GM12864 (cell line): Measurements from ENCODE around the gene FAM120B.
"Not testable (repeated sequence)": the region's sequence is repeated elsewhere in the genome, so short reads cannot be mapped to it uniquely, and the experiment has no call there.

Source experiments
- DNase-seq: peaks from one replicate; pipeline ENCODE4 v3.0.0-alpha.2; 2011; ENCODE audit warnings: low read depth
- H3K4me3 ChIP-seq: 2 replicates; pipeline ENCODE4 v1.5.1; 2011; ENCODE audit warnings: mild to moderate bottlenecking, low read depth, low read length, control low read depth
- TF ChIP-seq, protein P1 (sequence below): IDR thresholded peaks from 2 replicates; pipeline ENCODE4 v1.5.1; 2011; ENCODE audit warnings: low read depth, mild to moderate bottlenecking, moderate library complexity, low read length, control low read depth, inconsistent platforms; ENCODE audit errors: missing control alignments

FAM120B gene

DNA sequence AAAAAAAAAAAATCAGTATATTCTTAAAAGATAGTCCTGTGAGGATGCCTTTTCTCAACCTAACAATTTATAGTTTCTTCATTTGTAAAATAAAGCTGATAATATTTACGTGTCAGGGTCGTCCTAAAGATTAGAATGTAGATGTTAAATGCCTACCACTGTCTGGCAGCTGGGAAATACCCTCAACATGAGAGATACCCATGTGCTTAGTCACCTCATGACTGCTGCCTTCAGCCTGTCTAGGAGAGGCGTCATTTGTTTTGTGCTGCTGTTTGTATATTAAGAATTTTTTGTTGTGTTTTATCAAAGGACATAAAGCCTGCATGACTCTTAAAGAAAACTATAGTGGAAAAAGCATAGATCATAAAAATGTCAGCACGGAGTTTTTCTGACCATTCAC lies 9.5 kb downstream of the FAM120B start:
- DNase-seq = no peak
- TF ChIP-seq, protein P1, sequence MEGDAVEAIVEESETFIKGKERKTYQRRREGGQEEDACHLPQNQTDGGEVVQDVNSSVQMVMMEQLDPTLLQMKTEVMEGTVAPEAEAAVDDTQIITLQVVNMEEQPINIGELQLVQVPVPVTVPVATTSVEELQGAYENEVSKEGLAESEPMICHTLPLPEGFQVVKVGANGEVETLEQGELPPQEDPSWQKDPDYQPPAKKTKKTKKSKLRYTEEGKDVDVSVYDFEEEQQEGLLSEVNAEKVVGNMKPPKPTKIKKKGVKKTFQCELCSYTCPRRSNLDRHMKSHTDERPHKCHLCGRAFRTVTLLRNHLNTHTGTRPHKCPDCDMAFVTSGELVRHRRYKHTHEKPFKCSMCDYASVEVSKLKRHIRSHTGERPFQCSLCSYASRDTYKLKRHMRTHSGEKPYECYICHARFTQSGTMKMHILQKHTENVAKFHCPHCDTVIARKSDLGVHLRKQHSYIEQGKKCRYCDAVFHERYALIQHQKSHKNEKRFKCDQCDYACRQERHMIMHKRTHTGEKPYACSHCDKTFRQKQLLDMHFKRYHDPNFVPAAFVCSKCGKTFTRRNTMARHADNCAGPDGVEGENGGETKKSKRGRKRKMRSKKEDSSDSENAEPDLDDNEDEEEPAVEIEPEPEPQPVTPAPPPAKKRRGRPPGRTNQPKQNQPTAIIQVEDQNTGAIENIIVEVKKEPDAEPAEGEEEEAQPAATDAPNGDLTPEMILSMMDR = no peak
- no peak overlapping the region for H3K4me3 ChIP-seq

DNA sequence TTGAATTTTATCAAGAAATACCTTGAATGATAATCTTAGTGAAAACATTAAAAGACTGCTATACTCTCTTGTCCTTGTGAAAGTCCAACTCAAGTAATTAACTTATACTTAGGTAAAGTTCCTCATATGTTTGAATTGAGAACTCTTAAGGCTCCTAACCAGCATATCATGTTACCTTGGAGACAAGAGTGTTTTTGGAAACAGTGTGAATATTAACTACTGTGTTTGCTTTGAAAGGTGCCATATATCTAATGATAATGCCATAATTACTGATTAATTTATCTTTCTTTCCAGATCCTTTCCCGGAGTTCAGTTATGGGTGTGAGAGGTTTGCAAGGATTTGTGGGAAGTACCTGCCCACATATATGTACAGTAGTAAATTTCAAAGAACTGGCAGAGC lies 10.5 kb downstream of the FAM120B start:
- TF ChIP-seq, protein P1 = no peak
- no peak overlapping the region for H3K4me3 ChIP-seq
- DNase-seq = no peak

DNA sequence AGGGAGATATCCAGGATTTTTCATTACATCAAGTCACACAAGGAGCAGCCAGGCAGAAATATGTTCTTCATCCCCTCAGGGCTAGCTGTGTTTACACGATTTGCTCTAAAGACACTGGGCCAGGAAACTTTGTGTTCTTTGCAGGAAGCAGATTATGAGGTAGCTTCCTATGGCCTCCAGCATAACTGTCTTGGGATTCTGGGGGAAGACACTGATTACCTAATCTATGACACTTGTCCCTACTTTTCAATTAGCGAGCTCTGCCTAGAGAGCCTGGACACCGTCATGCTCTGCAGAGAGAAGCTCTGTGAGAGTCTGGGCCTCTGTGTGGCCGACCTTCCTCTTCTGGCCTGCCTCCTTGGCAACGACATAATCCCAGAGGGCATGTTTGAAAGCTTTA lies 11.2 kb downstream of the FAM120B start:
- no peak overlapping the region for H3K4me3 ChIP-seq
- DNase-seq = no peak
- TF ChIP-seq, protein P1 = no peak

DNA sequence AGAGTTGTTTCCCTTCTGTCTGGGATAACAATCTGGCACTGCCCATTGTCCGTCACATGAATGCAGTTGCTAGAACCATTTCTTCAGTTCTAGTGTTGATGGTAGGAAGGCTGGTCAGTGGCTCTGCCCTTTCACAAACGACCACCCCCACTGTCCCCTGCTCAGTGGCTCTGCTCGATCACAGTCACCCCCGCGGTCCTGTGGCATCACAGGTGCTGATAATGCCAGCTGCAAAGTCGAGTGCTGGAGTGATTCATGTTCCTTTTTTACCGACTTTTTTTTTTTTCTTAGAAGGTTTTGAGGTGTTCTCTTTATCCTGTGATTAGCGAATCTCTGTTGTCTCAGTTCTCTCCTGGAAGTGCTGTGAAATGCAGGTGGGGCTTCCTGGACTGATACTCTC lies 22.8 kb downstream of the FAM120B start:
- TF ChIP-seq, protein P1 = no peak
- no peak overlapping the region for H3K4me3 ChIP-seq
- no peak for DNase-seq

DNA sequence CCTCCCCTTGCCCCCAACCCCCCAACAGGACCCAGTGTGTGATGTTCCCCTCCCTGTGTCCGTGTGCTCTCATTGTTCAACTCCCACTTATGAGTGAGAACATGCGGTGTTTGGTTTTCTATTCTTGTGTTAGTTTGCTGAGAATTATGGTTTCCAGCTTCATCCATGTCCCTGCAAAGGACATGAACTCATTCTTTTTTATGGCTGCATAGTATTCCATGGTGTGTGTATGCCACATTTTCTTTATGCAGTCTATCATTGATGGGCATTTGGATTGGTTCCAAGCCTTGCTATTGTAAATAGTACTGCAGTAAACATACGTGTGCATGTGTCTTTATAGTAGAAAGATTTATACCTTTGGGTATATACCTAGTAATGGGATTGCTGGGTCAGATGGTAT lies 28.6 kb downstream of the FAM120B start:
- DNase-seq, H3K4me3 ChIP-seq: not testable (repeated sequence)

DNA sequence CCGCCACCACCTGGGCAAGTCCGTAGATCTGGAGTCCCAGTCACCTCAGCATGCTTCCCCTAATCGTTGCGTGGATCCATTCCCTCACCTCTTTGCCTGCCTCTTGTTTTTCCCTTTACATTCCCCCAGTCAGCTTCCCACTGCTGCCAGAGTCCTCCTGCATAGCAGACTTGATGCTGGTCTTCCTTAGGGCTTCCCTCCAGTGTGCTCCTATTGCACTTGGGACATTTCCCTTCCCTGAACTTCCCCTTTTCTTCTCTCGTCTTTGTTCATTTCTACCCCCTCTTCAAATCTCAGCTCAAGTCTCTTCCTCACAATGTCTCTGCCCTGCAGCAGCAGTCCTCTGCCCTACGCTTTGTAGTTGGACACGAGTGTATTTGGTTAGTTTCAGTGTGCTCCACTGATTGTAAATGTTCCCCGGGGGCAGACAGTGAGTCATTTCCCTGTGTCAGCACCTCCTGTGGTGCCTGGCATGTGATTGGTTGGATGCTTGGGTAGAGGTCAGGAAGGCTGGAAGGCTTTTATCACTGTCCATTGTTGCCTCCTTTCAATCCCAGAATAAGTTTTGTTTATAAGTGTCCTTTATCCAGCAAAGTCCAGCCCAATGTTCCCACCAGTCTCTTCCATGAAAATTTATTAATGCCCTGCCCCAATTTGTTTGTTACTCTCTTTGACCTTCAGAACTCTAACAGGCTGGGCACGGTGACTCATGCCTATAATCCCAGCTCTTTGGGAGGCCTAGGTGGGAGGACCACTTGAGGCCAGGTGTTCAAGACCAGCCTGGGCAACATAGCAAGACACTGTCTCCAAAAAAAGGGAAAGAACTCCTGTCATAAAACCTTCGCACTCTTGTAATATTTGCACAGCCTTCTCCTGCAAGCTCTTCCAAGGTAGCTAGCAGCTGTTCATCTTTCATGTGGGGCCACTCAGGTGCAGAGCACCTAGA lies 38.3 kb downstream of the FAM120B start:
- DNase-seq = no peak
- H3K4me3 ChIP-seq = no peak overlapping the region
- TF ChIP-seq, protein P1 = no peak

DNA sequence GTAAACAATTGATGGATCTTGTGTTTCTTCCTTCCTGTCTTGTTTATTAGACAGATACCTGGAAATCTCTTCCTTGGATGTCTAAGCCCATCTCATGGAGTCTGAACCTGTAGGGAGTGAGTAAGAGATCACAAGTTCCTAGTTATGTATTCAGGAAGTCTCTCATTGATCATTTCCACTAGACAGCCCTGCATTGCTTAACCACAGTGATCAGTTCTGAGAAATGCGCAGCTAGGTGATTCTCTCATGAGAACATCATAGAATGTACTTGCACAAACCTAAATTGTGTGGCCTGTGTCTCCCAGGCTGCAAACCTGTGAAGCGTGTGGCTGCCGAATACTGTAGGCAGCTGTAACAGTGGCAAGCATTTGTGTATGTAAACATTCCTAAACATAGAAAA lies 39.1 kb downstream of the FAM120B start:
- DNase-seq = no peak
- TF ChIP-seq, protein P1 = no peak
- no peak overlapping the region for H3K4me3 ChIP-seq
